A673 (cell line): ENCODE results near the gene SUCLG1. TPM values are rescaled to one million over a fixed set of nuclear protein-coding genes. Genes with fewer than 3 reads are reported as not detected.

ENCODE experiments used
- BruUV-seq: library from RNA; stranded (reverse); fragments of 400-500 nt; replicated peaks from 2 replicates; lab custom pipeline; 2021; lab: Mats Ljungman, UMichigan
- CTCF ChIA-PET: fragments of 300-600 bp; sonication (Branson Sonifier 250); formaldehyde crosslinking; loops from one replicate; lab custom pipeline; 2022; ENCODE audit warnings: antibody characterized with exemption; lab: Charles Lee
- POLR2A ChIA-PET: fragments of 300-600 bp; sonication (Branson Sonifier 250); formaldehyde crosslinking; loops from one replicate; lab custom pipeline; 2022; ENCODE audit warnings: antibody characterized with exemption; ENCODE audit not compliant: low non-redundant PET; lab: Charles Lee
- DNase-seq: peaks from one replicate; pipeline ENCODE4 v3.0.0-alpha.2; 2015; ENCODE audit warnings: low spot score
- H3K27ac ChIP-seq: fragments of 200-600 bp; sonication (generic); 2 replicates; pipeline ENCODE4 v1.5.1; 2016; ENCODE audit warnings: mixed run types, low read depth, mild to moderate bottlenecking, mixed read lengths, antibody characterized with exemption, low read length; ENCODE audit not compliant: poor library complexity, severe bottlenecking
- H3K27me3 ChIP-seq: fragments of 200-600 bp; sonication (generic); replicated peaks from 2 replicates; pipeline ENCODE4 v1.6.1; 2017; ENCODE audit warnings: mixed run types, low read depth, mild to moderate bottlenecking, mixed read lengths, antibody characterized with exemption, low read length; ENCODE audit not compliant: insufficient read depth, poor library complexity
- H3K36me3 ChIP-seq: fragments of 200-600 bp; sonication (generic); 2 replicates; pipeline ENCODE4 v1.6.1; 2016; ENCODE audit warnings: mixed run types, mild to moderate bottlenecking, mixed read lengths, antibody characterized with exemption, low read length; ENCODE audit not compliant: insufficient read depth, poor library complexity, severe bottlenecking
- H3K4me1 ChIP-seq: fragments of 200-600 bp; sonication (generic); 2 replicates; pipeline ENCODE4 v1.6.1; 2017; ENCODE audit warnings: mixed run types, mild to moderate bottlenecking, mixed read lengths, antibody characterized with exemption, low read length; ENCODE audit not compliant: insufficient read depth, poor library complexity, severe bottlenecking
- H3K4me3 ChIP-seq: fragments of 200-600 bp; sonication (generic); 2 replicates; pipeline ENCODE4 v1.5.1; 2016; ENCODE audit warnings: low read depth, mixed run types, mild to moderate bottlenecking, mixed read lengths, low read length; ENCODE audit not compliant: poor library complexity, severe bottlenecking
- H3K9me3 ChIP-seq: fragments of 200-600 bp; sonication (generic); 2 replicates; pipeline ENCODE4 v1.6.1; 2016; ENCODE audit warnings: mixed run types, low read depth, mild to moderate bottlenecking, mixed read lengths, antibody characterized with exemption, low read length; ENCODE audit not compliant: poor library complexity, severe bottlenecking
- EZH2 ChIP-seq: fragments of 200-600 bp; sonication (generic); IDR thresholded peaks from 2 replicates; pipeline ENCODE4 v1.6.1; 2017; ENCODE audit warnings: borderline replicate concordance, low read depth, mild to moderate bottlenecking, mixed read lengths, antibody characterized with exemption, low read length; ENCODE audit not compliant: poor library complexity, severe bottlenecking
- intact Hi-C: fragments of 100-400 bp; cut with micrococcal nuclease; formaldehyde crosslinking; loops from one replicate; pipeline ENCODE4 v1.10.0; 2022; ENCODE audit not compliant: unreplicated experiment
- total RNA-seq: library from RNA; stranded (reverse); gene quantifications from 2 replicates; pipeline ENCODE4 v1.2.3, GENCODE V29; 2021
- TF ChIP-seq, protein P1 (sequence below): fragments of 300-800, 200-600 bp; sonication (generic); conservative IDR thresholded peaks from 2 replicates; pipeline ENCODE4 v1.5.1; 2017; ENCODE audit warnings: low read depth, mild to moderate bottlenecking, antibody characterized with exemption, low read length, moderate library complexity, mixed read lengths

SUCLG1 gene
- total RNA-seq, 1 experiment from 2014 or later: 88.1 TPM

DNA sequence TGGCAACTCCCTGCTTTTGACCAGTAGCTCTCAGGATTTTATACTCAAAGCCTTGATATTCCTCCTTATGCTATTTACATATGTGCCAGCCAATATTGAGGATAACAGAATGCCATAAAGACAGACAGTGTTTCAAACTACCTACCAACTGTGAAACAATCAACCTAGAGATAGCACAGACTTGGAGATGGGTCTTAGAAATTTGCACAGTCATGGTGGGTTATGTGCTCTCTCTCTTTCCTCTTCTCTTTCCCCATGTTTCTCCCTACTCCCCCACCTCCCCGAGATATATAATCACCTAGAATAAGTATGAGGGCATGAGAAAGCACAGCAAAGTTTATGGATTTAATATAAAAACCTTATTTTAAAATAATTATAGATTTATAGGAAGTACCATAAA, 24.2 kb upstream of the SUCLG1 start:
- BruUV-seq: no TSS peak
- CTCF ChIA-PET: no interaction called here
- no peaks in the 10 kb centered on the region for H3K27me3 ChIP-seq
- no peaks in the 10 kb centered on the region for H3K4me1 ChIP-seq
- no peaks in the 10 kb centered on the region for H3K9me3 ChIP-seq
- TF ChIP-seq, protein P1, sequence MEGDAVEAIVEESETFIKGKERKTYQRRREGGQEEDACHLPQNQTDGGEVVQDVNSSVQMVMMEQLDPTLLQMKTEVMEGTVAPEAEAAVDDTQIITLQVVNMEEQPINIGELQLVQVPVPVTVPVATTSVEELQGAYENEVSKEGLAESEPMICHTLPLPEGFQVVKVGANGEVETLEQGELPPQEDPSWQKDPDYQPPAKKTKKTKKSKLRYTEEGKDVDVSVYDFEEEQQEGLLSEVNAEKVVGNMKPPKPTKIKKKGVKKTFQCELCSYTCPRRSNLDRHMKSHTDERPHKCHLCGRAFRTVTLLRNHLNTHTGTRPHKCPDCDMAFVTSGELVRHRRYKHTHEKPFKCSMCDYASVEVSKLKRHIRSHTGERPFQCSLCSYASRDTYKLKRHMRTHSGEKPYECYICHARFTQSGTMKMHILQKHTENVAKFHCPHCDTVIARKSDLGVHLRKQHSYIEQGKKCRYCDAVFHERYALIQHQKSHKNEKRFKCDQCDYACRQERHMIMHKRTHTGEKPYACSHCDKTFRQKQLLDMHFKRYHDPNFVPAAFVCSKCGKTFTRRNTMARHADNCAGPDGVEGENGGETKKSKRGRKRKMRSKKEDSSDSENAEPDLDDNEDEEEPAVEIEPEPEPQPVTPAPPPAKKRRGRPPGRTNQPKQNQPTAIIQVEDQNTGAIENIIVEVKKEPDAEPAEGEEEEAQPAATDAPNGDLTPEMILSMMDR: no peak
- TF ChIP-seq EZH2: no peak
- no peaks in the 10 kb centered on the region for H3K36me3 ChIP-seq
- POLR2A ChIA-PET: no interaction called here
- intact Hi-C loops: no loop called here
- no peak overlapping the region for H3K4me3 ChIP-seq
- no peak for DNase-seq
- no peak overlapping the region for H3K27ac ChIP-seq

GRCh38 chr2:84482603-84483002, 23.5 kb upstream of the SUCLG1 start:
- TF ChIP-seq, protein P1: no peak
- no peak for TF ChIP-seq EZH2
- Histone ChIP-seq H3K4me1 (no peaks in the 10 kb centered on the region), H3K27me3 (no peaks in the 10 kb centered on the region), H3K27ac (no peak overlapping the region), H3K36me3 (no peaks in the 10 kb centered on the region), H3K4me3 (no peak overlapping the region), H3K9me3 (no peaks in the 10 kb centered on the region)
- intact Hi-C loops: no loop called here
- ChIA-PET POLR2A (no interaction called here), CTCF (no interaction called here)
- no peak for DNase-seq
- BruUV-seq: no TSS peak

- POLR2A ChIA-PET: no interaction called here
- H3K27me3 ChIP-seq: no peaks in the 10 kb centered on the region
- TF ChIP-seq, protein P1: no peak
- no peak for TF ChIP-seq EZH2
- CTCF ChIA-PET: no interaction called here
- DNase-seq: no peak
- H3K27ac ChIP-seq: no peak overlapping the region
- no TSS peak for BruUV-seq
- H3K9me3 ChIP-seq: no peaks in the 10 kb centered on the region
- no peaks in the 10 kb centered on the region for H3K4me1 ChIP-seq
- H3K4me3 ChIP-seq: no peak overlapping the region
- intact Hi-C loops: no loop called here
- no peaks in the 10 kb centered on the region for H3K36me3 ChIP-seq
Observed at GRCh38 chr2:84481702-84482101, 22.6 kb upstream of the SUCLG1 start.
